ENCODE measurements around the gene FCRL3.
"Not testable (repeated sequence)": the region's sequence is repeated elsewhere in the genome, so short reads cannot be mapped to it uniquely, and the experiment has no call there.

The FCRL3 gene, protein sequence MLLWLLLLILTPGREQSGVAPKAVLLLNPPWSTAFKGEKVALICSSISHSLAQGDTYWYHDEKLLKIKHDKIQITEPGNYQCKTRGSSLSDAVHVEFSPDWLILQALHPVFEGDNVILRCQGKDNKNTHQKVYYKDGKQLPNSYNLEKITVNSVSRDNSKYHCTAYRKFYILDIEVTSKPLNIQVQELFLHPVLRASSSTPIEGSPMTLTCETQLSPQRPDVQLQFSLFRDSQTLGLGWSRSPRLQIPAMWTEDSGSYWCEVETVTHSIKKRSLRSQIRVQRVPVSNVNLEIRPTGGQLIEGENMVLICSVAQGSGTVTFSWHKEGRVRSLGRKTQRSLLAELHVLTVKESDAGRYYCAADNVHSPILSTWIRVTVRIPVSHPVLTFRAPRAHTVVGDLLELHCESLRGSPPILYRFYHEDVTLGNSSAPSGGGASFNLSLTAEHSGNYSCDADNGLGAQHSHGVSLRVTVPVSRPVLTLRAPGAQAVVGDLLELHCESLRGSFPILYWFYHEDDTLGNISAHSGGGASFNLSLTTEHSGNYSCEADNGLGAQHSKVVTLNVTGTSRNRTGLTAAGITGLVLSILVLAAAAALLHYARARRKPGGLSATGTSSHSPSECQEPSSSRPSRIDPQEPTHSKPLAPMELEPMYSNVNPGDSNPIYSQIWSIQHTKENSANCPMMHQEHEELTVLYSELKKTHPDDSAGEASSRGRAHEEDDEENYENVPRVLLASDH

GRCh38 chr1:157700732-157701131 lies at the start of gene FCRL3:
TSS of gene FCRL3 (minus strand) at chr1:157700769. CDS start at chr1:157700489, 280 bp downstream.
- H3K27ac ChIP-seq = no peak within 1 kb of the TSS
- TF ChIP-seq, protein P1, sequence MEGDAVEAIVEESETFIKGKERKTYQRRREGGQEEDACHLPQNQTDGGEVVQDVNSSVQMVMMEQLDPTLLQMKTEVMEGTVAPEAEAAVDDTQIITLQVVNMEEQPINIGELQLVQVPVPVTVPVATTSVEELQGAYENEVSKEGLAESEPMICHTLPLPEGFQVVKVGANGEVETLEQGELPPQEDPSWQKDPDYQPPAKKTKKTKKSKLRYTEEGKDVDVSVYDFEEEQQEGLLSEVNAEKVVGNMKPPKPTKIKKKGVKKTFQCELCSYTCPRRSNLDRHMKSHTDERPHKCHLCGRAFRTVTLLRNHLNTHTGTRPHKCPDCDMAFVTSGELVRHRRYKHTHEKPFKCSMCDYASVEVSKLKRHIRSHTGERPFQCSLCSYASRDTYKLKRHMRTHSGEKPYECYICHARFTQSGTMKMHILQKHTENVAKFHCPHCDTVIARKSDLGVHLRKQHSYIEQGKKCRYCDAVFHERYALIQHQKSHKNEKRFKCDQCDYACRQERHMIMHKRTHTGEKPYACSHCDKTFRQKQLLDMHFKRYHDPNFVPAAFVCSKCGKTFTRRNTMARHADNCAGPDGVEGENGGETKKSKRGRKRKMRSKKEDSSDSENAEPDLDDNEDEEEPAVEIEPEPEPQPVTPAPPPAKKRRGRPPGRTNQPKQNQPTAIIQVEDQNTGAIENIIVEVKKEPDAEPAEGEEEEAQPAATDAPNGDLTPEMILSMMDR (conservative IDR thresholded peaks at IDR 0.05) = no peak

GRCh38 chr1:157748262-157748817 lies 47.8 kb upstream of the FCRL3 start:
- TF ChIP-seq, protein P1 (conservative IDR thresholded peaks at IDR 0.05) = no peak

DNA sequence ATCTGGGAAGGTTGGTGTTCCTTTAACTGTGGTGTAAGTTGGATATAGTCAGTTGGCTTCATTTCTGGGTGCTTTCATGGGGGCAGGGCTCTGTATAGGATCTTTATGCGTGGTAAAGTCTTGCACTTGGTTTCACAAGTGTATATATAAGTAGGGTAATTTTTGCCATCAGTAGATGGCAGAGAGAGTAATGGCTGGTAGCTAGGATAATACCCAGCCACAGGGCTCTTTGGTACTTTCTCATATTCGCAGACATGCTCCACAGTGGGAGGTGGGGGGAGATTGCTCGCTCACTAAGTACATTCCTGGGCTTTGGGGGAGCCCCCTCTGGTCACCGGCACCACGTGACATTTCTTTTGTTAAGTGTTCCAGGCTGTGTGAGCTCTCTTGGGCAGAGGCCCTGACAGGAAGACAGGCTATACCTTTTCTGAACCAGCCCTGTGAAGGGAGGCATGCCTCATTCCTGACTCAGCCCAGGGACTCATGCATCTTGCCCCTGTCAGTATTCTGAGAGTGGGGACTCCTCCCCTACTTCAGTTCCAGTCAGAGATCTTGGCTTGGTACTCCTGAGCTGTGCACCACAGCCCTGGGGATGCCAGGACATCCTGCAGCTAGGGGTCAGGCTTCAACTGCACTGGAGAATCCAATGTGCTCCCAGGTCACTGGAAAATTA lies 38.8 kb upstream of the FCRL3 start:
- no peak overlapping the region for H3K27ac ChIP-seq

More at GRCh38 chr1:157748262-157748817, 47.8 kb upstream of the FCRL3 start:
- no peak overlapping the region for H3K27ac ChIP-seq

GRCh38 chr1:157735991-157736390 lies 35.4 kb upstream of the FCRL3 start:
- H3K27ac ChIP-seq = not testable (repeated sequence)

More for the DNA sequence above, 38.8 kb upstream of the FCRL3 start:
- TF ChIP-seq, protein P1 (conservative IDR thresholded peaks at IDR 0.05) = no peak

GRCh38 chr1:157734321-157734720 lies 33.8 kb upstream of the FCRL3 start:
- TF ChIP-seq, protein P1 (conservative IDR thresholded peaks at IDR 0.05) = no peak
- no peak overlapping the region for H3K27ac ChIP-seq

DNA sequence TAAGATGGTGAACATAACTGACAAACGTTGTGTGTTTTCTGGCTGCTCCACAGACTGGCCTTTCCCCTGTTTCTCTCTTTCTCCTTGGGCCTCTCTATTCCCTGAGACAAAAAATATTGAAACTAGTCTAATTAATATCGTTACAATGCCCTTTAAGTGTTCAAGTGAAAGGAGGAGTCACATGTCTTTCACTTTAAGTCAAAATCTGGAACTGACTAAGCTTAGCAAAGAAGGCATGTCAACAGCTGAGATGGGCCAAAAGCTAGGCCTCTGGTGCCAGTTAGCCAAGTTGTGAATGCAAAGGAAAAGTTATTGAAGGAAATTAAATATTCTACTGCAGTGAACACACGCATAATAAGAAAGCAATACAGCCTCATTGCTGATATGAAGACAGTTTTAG lies 32.2 kb upstream of the FCRL3 start:
- no peak overlapping the region for H3K27ac ChIP-seq

DNA sequence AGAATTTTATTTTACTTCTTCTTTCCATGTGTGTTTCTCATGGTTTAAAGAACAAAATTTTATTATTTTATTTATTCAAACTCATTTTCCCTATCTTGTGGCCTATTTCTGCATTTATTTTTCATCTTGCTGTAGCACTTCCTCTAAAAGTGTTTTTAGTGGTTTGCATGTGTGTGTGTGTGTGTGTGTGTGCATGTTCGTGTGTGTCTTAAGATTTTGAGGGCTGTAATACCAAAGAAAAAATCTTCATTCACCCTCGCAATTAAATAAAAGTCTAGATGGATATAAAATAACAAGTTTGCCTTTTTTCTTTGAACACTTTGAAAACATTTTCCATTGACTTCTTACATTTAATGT lies 24.6 kb upstream of the FCRL3 start:
- TF ChIP-seq, protein P1 (conservative IDR thresholded peaks at IDR 0.05) = no peak
- H3K27ac ChIP-seq = no peak overlapping the region

More for the DNA sequence above, 32.2 kb upstream of the FCRL3 start:
- TF ChIP-seq, protein P1 (conservative IDR thresholded peaks at IDR 0.05) = no peak

All from VCaP (cell line).